SH-SY5Y (cell line): ENCODE results near the gene ATP1B1.

Source experiments
- GATA2 ChIP-seq: IDR thresholded peaks from 2 replicates; pipeline ENCODE4 v1.6.1; 2011; ENCODE audit warnings: mild to moderate bottlenecking, low read depth, low read length
- GATA3 ChIP-seq: IDR thresholded peaks from 2 replicates; pipeline ENCODE4 v1.6.1; 2011; ENCODE audit warnings: low read depth, mild to moderate bottlenecking, low read length, moderate library complexity

DNA sequence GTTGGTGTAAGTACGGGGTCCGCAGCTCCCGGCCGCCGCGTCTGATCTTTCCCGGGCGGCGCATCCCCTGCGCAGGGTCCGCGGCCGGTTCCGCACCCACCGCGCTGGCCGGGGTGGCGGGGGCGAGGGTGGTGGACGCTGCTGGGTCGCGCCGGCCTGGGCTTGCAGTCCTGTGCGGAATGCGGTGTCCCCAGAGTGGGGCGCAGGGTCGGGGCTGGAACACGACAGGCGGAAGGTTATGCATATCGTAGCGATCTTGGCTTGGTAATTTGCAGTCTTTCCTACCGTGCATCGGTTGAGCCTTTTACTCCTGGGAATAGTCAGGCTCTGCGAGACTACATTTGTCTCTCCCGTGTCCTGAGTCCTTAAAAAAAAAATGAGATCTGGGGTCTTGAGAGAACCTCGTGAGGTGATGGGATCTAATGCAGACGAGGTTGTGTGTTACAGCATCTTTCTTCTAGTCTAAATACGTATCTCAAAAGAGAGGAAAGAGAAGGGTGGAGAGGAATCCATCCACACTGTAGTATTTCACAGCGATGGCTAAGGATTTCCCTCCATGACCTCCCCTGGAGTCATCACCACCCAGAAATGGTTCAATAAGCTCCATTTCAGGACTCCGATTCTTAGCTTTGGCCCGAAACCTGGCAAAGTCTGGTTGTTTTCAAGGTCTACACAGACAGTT, 572 bp downstream of the ATP1B1 start:
- peak; percentile 71; the same call in 1 of the 2 replicates for TF ChIP-seq GATA2
- no peak for TF ChIP-seq GATA3
